ENCODE results near the gene SYNM. TPM values are rescaled to one million over a fixed set of nuclear protein-coding genes. Genes with fewer than 3 reads are reported as not detected.
"Not testable (repeated sequence)": the region's sequence is repeated elsewhere in the genome, so short reads cannot be mapped to it uniquely, and the experiment has no call there.

Gene SYNM
- polyA plus RNA-seq, 1 experiment: 3.2 TPM

DNA sequence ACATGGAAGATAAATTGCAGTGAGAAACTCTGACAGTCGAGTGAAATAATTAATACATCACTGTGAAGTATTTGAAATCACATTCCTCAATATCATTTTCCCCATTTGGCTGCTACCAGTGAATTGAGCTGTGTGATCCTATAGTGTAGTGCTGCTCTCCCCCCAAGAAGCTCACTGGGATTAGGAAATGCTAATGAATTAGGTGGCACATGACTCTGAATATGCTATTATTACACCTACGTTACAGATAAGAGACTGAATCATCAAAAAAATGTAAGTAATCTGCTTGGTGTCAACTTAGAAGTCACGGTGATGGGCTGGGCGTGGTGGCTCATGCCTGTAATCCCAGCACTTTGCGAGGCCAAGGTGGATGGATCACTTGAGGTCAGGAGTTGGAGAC lies 34.7 kb upstream of the SYNM start:
- DNase-seq (ENCODE audit: low read depth, low spot score): no peak
- H3K4me3 ChIP-seq (ENCODE audit: low read depth, low read length): no peak overlapping the region
- TF ChIP-seq, protein P1, sequence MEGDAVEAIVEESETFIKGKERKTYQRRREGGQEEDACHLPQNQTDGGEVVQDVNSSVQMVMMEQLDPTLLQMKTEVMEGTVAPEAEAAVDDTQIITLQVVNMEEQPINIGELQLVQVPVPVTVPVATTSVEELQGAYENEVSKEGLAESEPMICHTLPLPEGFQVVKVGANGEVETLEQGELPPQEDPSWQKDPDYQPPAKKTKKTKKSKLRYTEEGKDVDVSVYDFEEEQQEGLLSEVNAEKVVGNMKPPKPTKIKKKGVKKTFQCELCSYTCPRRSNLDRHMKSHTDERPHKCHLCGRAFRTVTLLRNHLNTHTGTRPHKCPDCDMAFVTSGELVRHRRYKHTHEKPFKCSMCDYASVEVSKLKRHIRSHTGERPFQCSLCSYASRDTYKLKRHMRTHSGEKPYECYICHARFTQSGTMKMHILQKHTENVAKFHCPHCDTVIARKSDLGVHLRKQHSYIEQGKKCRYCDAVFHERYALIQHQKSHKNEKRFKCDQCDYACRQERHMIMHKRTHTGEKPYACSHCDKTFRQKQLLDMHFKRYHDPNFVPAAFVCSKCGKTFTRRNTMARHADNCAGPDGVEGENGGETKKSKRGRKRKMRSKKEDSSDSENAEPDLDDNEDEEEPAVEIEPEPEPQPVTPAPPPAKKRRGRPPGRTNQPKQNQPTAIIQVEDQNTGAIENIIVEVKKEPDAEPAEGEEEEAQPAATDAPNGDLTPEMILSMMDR (IDR thresholded peaks at IDR 0.05; ENCODE audit: low read depth, low read length): no peak
- H3K9me3 ChIP-seq (ENCODE audit: control insufficient read depth, insufficient read depth, low read length): no peaks in the 10 kb centered on the region
- CTCF ChIA-PET: interaction anchor here (0.7 to 1.1 kb wide), 5 partner anchors 11 to 551 kb away, joined by 3 to 5 read pairs (median 4); no protein-coding TSS in a partner anchor
- POLR2A ChIA-PET: no interaction called here
- no peak overlapping the region for H3K27ac ChIP-seq (ENCODE audit: low read depth, low read length)
- H3K27me3 ChIP-seq (ENCODE audit: control insufficient read depth, insufficient read depth, low read length): peaks cover 7% of the 10 kb centered on the region

DNA sequence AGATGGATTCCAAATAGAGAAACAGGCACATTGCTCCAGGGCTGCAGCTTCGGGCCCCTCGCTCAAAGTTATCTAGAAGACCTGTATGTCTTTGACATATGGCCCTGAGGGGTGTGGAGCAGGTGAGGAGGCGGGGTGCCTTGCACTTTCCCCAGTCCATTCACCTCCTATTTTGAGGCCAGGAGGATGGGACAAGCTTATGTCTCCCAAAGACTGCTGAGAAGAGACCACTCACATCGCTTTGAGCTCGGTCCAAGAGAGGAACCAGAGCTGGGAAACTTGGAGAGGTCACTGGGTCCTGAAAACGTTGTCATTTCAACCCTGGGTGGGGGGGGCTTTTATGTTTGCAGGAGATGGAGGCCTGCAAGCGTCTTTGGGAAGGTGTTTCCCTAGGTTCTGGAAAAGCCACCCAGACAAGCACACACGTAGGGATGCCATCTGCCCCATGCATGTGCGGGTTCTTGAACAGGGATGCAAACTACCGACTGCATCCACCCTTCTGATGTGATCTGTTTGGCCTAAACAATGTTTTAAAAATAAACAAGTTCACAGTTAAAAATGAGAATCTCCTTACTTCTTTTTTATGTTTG lies 33.7 kb upstream of the SYNM start:
- no peak for DNase-seq (ENCODE audit: low read depth, low spot score)
- ChIA-PET POLR2A (interaction anchor here (0.6 kb wide), 1 partner anchor 12 kb away, joined by 3 read pairs; no protein-coding TSS in a partner anchor), CTCF (interaction anchor here (0.6 to 1.1 kb wide), 6 partner anchors 12 to 661 kb away, joined by 3 to 5 read pairs (median 4); no protein-coding TSS in a partner anchor)
- Histone ChIP-seq H3K27me3 (ENCODE audit: control insufficient read depth, insufficient read depth, low read length) (peaks cover 2% of the 10 kb centered on the region), H3K9me3 (ENCODE audit: control insufficient read depth, insufficient read depth, low read length) (no peaks in the 10 kb centered on the region), H3K27ac (ENCODE audit: low read depth, low read length) (no peak overlapping the region), H3K4me3 (ENCODE audit: low read depth, low read length) (no peak overlapping the region)
- TF ChIP-seq, protein P1 (IDR thresholded peaks at IDR 0.05; ENCODE audit: low read depth, low read length): no peak

DNA sequence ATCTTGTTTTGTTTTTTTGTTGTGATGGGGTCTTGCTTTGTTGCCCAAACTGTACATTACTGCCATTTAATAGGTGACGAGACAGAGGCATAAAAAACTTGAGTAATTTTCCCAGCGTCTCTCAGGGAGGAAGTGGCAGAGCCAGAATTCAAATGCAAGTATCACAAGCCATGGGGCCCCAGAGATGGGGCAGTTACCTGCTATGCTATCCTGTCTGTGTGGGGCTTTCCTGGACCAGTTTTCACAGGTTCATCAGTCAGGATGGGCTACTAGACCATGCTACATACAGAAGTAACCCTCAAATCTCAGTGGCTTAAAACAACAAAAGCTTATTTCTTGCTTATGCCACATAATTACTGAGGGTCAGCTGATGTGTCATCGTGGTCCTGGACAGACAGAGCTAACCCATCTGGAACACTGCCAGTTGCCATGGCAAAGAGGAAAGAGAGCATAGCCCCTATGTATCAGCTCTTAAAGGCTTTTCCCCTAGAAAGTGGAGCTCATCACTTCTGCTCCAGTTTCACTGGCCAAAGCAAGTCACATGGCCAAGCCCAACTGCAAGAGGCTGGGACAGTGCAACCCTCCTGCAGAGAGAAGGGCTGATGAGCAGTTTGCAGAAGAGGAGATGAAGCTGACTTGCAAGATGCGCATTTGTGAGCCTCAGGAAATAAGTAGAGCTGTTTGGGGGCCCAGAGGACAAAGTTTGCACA lies 31.7 kb upstream of the SYNM start:
- TF ChIP-seq, protein P1 (IDR thresholded peaks at IDR 0.05; ENCODE audit: low read depth, low read length): no peak
- CTCF ChIA-PET: interaction anchor here (0.8 to 7.2 kb wide), 6 partner anchors 15 to 632 kb away, joined by 3 to 69 read pairs (median 3); no protein-coding TSS in a partner anchor
- no peak for DNase-seq (ENCODE audit: low read depth, low spot score)
- POLR2A ChIA-PET: interaction anchor here (0.5 to 0.6 kb wide), 2 partner anchors 10 to 252 kb away, joined by 3 to 9 read pairs; no protein-coding TSS in a partner anchor
- H3K4me3 ChIP-seq (ENCODE audit: low read depth, low read length): no peak overlapping the region
- H3K9me3 ChIP-seq (ENCODE audit: control insufficient read depth, insufficient read depth, low read length): no peaks in the 10 kb centered on the region
- H3K27me3 ChIP-seq (ENCODE audit: control insufficient read depth, insufficient read depth, low read length): peaks cover 2% of the 10 kb centered on the region
- H3K27ac ChIP-seq (ENCODE audit: low read depth, low read length): no peak overlapping the region

DNA sequence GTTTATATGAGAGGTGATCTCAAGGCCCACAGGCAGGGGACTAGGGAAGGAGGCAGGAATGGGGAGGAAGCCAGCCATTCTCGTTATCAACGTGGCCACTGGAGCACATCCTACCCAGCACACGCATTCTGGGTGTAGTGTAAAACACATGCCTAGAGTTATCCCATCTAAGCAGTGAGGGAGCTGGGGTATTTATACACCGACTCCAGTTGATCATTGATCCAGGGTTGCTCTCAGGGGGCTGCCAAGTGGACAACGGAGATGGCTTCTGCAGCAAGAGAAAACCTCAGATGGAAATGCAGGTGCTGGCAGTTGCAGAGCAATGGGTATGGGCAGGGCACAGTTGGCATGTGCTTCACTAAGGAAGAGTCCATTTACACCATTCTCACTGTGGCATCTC lies 30.4 kb upstream of the SYNM start:
- no peak for DNase-seq (ENCODE audit: low read depth, low spot score)
- Histone ChIP-seq H3K4me3 (ENCODE audit: low read depth, low read length) (no peak overlapping the region), H3K27me3 (ENCODE audit: control insufficient read depth, insufficient read depth, low read length) (peaks cover 2% of the 10 kb centered on the region), H3K27ac (ENCODE audit: low read depth, low read length) (no peak overlapping the region), H3K9me3 (ENCODE audit: control insufficient read depth, insufficient read depth, low read length) (no peaks in the 10 kb centered on the region)
- POLR2A ChIA-PET: no interaction called here
- TF ChIP-seq, protein P1 (IDR thresholded peaks at IDR 0.05; ENCODE audit: low read depth, low read length): no peak
- CTCF ChIA-PET: interaction anchor here (1.0 to 7.2 kb wide), 3 partner anchors 428 to 633 kb away, joined by 3 to 78 read pairs (median 69); no protein-coding TSS in a partner anchor

DNA sequence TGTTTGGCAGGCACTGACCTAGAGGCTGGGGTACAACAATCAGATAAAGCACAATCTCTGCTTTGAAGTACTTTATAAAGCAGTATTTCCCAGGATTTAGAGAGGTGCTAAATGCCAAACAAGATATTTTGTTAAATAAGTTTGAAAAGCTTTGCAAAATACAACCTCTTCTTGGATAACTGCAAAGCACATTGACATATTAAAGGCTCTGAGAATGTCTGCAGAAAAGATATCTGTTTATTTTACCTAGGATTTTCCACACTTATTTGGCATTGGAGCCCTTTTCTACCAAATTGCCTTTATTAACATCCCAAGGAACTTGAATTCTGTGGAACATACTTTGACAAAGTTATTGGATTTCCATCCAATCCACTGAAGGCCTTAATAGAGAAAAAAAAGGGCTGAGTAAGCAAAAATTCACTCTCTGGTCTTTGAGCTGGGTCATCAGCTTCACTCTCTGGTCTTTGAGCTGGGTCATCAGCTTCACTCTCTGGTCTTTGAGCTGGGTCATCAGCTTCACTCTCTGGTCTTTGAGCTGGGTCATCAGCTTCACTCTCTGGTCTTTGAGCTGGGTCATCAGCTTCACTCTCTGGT lies 29.7 kb upstream of the SYNM start:
- POLR2A ChIA-PET: not testable (repeated sequence)

More for the DNA sequence above, 29.7 kb upstream of the SYNM start:
- CTCF ChIA-PET: interaction anchor here (1.0 to 7.2 kb wide), 9 partner anchors 11 to 634 kb away, joined by 3 to 78 read pairs (median 18); no protein-coding TSS in a partner anchor
- not testable (repeated sequence) for H3K27me3 ChIP-seq (ENCODE audit: control insufficient read depth, insufficient read depth, low read length); H3K27ac ChIP-seq (ENCODE audit: low read depth, low read length); H3K9me3 ChIP-seq (ENCODE audit: control insufficient read depth, insufficient read depth, low read length); H3K4me3 ChIP-seq (ENCODE audit: low read depth, low read length); DNase-seq (ENCODE audit: low read depth, low spot score)
